GM08714 (cell line): ENCODE measurements around the gene ATP6V1C2.

ENCODE experiments used
- H3K4me3 ChIP-seq: fragments of 200-500 bp; sonication (Bioruptor generic); 2 replicates; pipeline ENCODE4 v1.5.1; 2014; ENCODE audit warnings: mild to moderate bottlenecking, low read length, inconsistent platforms
- ZNF274 ChIP-seq: IDR thresholded peaks from 2 replicates; pipeline ENCODE4 v1.6.1; 2012; ENCODE audit warnings: mild to moderate bottlenecking, low read depth, low read length

ATP6V1C2 gene

DNA sequence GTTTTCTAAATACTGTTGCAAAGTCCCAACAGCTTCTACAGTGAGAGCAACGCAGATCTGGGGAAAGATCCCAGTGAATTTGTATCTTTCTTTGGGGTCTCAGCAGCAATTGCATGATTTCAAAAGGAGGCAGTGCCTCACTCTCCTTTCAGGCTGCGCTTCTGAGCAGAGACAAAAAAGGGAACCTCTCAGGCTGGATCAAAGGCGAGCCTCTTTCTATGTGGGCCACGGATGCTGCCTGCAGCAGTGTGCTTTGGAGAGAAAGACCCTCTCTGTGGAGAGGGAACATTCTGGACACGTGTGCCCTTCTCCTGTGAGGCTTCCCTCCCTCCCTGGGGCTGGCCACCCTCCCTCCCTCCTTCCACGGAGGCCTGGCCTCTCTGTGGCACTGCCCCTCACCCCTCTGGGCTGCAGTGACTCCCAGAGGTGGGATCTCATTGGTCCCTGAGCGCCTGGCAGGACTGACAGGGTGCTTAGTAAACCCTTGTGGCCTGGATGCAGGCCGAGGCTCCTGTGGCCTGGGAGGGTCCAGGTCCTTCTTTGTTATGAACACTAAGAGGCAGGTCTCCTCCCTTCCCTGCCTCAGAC is 112.7 kb downstream of the ATP6V1C2 start:
- no peak overlapping the region for H3K4me3 ChIP-seq
- TF ChIP-seq ZNF274: no peak
